ENCODE data around the gene AXIN1.
"Not testable (repeated sequence)": the region's sequence is repeated elsewhere in the genome, so short reads cannot be mapped to it uniquely, and the experiment has no call there.

Gene AXIN1, protein sequence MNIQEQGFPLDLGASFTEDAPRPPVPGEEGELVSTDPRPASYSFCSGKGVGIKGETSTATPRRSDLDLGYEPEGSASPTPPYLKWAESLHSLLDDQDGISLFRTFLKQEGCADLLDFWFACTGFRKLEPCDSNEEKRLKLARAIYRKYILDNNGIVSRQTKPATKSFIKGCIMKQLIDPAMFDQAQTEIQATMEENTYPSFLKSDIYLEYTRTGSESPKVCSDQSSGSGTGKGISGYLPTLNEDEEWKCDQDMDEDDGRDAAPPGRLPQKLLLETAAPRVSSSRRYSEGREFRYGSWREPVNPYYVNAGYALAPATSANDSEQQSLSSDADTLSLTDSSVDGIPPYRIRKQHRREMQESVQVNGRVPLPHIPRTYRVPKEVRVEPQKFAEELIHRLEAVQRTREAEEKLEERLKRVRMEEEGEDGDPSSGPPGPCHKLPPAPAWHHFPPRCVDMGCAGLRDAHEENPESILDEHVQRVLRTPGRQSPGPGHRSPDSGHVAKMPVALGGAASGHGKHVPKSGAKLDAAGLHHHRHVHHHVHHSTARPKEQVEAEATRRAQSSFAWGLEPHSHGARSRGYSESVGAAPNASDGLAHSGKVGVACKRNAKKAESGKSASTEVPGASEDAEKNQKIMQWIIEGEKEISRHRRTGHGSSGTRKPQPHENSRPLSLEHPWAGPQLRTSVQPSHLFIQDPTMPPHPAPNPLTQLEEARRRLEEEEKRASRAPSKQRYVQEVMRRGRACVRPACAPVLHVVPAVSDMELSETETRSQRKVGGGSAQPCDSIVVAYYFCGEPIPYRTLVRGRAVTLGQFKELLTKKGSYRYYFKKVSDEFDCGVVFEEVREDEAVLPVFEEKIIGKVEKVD

DNA sequence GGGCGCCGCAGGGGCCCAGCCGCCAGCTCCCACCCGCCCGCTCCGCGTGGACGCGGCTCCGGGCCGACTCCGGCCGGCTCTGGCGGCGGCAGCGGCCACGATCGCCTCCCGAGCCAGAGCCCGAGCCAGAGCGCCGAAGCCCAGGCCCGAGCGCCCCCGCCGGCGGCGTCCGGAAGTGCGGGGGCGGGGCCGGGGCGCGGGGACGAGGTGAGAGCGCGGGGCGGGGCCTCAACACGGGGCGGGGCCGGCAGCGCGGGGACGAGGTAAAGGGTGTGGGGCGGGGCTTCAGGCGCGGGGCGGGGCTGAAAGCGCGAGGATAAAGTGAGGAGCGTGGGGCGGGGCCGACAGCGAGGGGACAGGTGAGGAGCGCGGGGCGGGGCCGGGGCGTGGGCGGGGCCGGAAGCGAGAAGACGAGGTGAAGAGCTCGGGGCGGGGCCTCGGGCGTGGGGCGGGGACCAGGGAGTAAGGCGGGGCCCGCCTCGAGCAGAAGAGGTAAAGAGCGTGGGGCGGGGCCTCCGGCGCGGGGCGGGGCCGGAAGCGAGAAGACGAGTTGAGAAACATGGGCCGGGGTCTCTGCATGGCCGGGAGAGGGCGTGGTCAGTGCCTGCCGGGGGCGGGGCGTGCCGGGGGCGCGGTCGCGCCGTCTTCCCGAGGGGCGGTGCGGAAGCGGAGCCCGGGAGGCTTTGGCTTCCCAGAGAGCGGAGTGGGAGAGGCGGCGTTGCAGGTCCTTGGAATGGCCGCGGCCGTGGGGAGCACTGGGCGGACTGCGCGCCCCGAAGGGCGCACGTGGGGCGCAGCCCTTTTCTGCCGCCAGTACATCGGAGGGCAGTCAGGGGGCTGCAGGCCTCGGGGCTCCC is at the start of gene AXIN1:
Gene AXIN1 (minus strand): TSS at position 177 of the 857 bp plus-strand sequence. CDS start 5,698 bp downstream, outside the sequence.
- DNase-seq: peak; percentile 81 to 96

DNA sequence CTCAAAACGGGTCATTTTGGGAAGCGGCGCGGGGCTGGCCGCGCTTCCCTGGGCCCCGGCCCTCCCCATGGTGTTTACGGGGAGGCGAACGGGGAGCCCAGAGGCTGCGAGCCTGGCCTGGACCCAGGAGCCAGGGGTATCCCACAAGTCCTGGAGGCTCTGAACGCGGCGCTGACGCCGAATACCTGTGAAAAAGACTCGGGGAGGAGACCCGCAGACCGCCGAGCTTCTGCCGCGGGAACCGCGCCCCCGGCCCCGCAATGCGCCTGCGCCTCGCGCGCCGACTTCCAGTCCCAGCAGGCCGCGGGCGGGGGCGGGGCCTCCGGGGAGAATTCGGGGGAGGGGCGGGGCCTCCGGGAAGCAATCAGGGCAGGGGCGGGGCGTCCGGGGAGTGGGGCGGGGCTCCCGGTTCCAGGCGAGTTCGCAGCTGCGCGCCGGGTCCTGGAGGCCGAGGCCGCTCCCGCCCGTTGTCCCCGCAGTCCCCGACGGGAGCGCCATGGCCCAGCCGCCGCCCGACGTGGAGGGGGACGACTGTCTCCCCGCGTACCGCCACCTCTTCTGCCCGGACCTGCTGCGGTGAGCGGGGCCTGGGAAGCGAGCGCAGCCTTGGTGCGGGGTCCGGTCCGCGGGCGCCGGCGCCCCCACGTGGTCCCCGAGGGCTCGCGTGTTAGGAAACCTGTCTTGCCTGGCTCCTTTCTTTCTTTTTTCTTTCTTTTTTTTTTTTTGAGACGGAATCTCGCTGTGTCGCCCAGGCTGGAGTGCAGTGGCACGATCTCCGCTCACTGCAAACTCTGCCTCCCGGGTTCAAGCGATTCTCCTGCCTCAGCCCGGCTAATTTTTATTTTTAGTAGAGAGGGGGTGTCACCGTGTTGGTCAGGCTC is 49.2 kb upstream of the AXIN1 start, which contains the start of gene DECR2:
Gene DECR2 (plus strand): TSS at position 418 of the 881 bp plus-strand sequence. CDS start 79 bp downstream, at position 497.
- DNase-seq: peak; percentile 89 to 96

DNA sequence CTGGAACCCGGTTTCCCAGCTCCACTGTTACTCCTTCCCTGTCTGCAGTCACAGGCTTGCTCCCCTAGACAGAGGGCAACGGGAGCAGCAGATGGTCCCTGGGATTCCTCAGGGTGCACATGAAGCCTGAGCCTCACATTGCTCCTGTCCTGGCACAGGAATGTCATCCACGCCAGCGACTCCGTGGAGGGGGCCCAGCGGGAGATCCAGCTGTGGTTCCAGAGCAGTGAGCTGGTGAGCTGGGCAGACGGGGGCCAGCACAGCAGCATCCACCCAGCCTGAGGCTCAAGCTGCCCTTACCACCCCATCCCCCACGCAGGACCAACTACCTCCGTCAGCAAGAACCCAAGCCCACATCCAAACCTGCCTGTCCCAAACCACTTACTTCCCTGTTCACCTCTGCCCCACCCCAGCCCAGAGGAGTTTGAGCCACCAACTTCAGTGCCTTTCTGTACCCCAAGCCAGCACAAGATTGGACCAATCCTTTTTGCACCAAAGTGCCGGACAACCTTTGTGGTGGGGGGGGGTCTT is 47.6 kb upstream of the AXIN1 start:
- no peak for DNase-seq

DNA sequence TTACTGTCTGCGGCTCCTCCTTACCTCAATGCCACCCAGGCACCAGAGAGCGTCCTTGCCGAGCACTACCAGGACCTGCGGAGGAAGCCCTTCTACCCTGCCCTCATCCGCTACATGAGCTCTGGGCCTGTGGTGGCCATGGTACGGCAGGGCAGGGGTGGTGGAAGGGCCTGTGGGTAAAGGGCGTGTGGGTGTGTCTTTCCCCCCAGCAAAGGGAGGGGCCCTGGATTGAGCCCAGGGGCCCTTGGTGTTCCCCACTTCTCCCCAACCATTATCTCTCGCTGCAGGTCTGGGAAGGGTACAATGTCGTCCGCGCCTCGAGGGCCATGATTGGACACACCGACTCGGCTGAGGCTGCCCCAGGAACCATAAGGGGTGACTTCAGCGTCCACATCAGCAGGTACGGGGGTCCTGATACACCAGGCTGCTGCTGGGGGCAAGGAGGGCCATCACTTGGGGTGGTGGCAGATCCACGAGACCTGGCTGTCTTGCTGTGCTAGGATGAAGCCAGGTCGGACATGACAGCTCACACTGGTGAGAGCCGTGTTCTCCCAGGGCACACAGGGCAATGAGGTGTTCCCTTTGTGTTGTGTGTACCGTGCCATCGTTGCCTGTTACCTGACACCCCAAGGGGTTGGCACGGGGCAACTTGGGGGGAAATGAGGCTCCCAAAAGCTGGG is 47.0 kb upstream of the AXIN1 start:
- DNase-seq: no peak

DNA sequence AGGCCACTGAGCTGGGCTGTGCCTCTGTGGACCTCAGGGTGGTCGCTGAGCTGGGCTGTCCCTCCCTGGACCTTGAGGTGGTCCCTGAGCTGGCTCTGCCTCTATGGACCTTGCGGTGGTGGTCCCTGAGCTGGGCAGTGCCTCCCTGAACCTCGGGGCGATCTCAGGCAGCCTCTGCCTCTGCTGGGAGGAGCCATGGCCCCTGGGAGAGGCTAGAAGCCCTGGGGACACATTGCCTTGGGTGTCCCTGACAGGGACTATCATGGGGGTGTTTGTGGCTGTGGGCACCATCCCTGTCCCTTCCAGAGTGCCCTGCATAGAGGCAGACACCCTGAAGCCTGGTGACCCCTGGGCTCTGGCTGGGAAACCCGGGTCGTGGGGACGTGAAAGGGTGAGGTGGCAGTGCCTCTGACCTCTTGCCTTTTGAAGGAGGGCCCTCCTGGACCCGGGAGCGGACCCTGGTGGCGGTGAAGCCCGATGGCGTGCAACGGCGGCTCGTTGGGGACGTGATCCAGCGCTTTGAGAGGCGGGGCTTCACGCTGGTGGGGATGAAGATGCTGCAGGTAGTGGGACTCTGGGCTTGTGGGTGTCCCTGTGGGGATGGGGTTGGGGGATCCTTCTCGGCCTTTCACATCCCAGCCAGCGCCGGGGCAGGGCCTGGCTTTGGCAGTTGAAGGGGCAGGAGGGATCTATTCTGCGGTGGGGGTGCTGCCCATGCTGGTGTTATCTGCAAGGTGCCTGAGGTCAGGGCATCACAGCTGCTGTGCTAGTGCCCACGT is 46.2 kb upstream of the AXIN1 start:
- no peak for DNase-seq

DNA sequence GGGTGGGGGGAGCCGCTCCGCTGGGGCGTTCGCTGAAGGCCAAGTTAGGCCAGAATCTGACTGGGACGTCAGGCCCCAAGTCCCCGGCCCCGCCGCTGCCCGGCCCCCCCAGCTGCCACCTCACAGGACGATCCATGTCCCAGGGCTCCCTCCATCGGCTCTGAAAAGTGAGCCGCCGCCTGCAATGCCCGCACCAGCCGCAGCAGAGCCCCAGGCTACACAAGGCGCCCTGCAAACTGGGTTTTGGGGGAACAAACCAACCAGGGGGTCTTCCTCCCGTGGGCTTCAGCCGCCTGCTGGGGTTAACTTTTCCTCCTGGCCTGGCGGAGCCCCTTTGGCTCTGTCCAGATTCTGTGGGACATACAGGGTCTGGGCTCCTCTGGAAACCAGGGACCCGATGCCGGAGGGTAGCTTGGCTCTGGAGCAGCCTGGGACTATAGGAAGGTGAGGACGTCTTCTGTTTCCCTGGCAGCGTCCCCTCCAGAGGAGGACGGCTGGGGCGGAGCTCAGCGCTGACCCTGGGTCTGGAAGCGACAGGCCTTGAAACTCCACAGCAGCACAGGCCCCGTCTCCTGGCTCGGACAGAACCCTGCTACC is 45.3 kb upstream of the AXIN1 start:
- DNase-seq: no peak

DNA sequence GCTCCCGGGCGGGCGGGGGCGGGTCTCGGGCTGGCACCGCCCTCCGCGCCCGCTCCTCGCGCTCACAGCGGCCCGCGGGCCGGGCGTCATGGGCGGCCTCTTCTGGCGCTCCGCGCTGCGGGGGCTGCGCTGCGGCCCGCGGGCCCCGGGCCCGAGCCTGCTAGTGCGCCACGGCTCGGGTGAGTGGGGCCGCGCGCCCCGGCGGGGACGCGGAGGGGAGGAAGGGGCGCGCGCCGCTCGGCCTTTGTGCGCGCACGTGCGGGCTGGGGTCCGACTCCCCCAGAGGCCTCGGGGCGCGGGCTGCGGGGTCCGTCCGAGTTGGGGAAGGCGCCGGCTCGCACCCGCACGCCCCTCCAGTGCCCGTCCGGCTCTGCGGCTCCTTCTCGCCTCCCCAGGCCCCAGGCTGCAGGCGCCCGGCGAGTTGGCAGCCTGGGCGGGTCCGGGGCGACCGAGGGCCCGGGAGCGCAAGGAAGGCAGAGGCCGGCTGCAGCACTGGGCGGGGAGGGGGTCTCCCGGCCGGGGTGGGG is 44.7 kb upstream of the AXIN1 start, which contains the start of gene NME4:
Gene NME4 (plus strand): TSS at position 65 of the 527 bp plus-strand sequence. CDS start 24 bp downstream, at position 89.
- DNase-seq: no peak

DNA sequence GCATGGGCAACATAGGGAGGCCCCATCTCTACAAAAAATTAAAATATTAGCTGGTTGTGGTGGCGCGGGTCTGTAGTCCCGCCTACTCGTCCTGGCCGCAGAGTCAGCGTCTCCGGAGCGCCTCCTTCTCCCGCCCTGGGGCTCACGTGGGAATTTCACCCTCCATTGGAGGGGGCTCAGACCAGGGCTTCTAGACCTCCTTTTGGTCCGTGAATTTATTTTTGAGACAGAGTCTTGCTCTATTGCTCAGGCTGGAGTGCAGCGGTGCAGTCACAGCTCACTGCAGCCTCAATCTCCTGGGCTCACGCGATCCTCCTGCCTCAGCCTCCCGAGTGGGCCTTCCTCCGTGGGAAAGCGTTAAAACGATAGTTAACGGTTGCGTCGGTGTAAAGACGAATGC is 44.1 kb upstream of the AXIN1 start:
- DNase-seq: no peak

DNA sequence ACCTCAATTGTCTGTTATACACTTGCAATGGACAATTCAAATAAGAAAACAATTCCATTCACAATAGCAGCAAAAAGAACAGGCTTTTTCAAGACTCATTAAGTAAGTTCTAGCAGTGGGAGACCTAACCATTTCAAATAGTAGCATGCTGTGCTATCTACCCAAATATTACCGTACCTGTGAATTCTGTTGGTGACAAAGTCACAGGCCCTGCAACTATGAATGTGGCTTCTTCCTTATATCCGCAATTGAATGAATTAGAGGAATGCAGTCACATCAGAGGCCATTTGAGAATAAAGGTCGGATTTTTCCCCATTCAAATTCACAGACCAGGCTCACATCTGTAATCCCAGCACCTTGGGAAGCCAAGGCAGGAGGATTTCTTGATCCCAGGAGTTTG is 43.7 kb upstream of the AXIN1 start:
- DNase-seq: no peak

DNA sequence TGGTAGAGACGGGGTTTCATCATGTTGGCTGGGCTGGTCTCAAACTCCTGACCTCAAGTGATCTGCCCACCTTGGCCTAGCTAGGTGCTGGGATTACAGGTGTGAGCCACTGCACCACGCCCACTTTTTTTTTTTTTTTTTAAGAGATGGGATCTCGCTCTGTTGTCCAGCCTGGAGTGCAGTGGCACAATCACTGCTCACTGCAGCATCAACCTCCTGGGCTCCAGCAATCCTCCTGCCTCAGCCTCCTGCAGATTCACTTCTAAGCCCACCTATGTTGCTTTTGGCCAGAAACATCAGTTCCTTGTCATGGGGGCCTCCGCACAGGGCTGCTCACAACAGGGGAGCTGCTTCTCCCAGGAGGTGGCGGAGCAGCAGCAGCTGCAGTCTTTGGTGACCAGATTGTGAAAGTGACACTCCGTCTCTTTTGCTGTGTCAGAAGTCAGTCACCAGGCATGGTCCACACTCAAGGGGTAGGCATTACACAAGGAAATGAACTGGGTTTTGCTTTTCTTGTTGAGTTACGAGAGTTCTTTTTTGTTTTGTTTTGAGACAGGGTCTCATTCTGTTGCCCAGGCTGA is 40.0 kb upstream of the AXIN1 start:
- DNase-seq: peak in 1 of 2 donors; percentile 13

DNA sequence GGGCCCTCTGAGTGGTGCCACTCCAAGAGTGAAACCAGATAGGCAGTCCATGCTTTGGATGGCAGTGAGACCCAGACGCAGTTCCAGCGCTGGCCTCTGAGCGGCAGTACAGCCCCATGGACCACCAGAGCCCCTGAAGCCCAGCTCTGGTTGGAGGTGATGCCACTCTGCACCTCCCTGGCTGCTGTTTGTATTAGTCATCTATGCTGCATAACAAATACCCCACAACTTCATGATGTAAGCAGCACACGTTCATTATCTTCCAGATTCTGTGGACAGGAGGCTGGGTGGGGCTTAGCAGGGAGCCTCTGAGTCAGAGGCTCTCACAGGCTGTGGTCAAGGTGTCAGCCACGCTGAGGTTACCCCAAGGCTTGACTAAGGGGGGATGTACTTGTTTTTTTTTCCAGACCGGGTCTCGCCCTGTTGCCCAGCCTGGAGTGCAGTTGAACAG is 39.4 kb upstream of the AXIN1 start:
- peak; percentile 34 to 80 for DNase-seq

DNA sequence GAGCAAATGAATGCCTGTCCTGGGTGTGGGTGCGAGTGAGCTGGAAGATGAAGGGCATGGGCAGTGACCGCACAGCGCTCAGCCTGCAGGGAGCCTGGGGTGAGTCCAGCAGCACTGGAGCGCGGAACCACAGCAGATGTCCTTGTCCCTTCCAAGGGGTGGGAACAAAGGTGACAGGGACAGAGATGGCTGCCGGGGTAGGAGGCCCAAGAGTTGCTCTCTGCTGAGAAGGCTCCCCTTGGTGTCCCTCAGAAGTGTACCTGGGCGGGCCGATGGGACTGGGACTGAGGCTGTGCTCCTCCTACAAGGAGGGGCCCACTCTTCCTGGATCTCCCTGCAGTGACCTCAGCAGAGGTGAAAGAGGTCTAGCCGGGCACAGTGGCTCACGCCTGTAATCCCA is 36.8 kb upstream of the AXIN1 start:
- DNase-seq: no peak

DNA sequence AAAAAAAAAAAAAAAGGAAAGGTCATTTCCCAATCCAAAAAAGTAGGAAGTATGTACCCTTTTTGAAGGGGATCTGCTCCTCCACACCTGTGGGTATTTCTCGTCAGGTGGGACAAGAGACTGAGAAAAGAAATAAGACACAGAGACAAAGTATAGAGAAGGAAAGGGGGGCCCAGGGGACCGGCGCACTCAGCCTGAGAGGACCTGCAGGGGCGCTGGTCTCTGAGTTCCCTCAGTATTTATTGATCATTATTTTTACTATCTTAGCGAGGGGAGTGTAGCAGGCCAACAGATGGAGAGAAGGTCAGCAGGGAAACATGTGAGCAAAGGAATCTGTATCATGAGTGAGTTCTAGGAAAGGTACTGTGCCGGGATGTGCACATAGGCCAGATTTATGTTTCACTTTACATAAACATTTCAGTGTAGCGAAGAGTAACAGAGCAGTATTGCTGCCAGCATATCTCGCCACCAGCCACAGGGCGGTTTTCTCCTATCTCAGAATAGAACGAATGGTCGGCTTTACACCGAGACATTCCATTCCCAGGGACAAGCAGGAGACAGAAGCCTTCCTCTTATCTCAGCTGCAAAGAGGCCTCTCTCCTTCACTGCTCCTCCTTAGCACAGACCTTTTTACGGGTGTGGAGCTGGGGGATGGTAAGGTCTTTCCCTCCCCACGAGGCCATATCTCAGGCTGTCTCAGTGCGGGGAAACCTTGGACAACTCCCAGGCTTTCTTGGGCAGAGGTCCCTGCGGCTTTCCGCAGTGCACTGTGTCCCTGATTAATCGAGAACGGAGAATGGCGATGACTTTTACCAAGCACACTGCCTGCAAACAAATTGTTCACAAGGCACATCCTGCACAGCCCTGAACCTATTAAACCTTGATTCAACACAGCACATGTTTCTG is 35.5 kb upstream of the AXIN1 start:
- DNase-seq: not testable (repeated sequence)

DNA sequence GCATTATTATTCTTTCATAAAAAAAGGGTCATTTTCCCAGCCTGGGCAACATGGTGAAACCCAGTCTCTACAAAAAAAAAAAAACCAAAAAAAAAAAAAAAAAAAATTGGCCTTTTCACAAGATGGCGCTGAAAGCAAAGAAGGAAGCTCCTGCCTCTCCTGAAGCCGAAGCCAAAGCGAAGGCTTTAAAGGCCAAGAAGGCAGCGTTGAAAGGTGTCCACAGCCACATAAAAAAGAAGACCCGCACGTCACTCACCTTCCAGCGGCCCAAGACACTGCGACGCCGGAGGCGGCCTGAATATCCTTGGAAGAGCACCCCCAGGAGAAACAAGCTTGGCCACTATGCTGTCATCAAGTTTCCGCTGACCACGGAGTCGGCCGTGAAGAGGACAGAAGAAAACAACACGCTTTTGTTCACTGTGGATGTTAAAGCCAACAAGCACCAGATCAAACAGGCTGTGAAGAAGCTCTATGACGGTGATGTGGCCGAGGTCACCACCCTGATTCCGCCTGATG is 34.2 kb upstream of the AXIN1 start:
- no peak for DNase-seq

DNA sequence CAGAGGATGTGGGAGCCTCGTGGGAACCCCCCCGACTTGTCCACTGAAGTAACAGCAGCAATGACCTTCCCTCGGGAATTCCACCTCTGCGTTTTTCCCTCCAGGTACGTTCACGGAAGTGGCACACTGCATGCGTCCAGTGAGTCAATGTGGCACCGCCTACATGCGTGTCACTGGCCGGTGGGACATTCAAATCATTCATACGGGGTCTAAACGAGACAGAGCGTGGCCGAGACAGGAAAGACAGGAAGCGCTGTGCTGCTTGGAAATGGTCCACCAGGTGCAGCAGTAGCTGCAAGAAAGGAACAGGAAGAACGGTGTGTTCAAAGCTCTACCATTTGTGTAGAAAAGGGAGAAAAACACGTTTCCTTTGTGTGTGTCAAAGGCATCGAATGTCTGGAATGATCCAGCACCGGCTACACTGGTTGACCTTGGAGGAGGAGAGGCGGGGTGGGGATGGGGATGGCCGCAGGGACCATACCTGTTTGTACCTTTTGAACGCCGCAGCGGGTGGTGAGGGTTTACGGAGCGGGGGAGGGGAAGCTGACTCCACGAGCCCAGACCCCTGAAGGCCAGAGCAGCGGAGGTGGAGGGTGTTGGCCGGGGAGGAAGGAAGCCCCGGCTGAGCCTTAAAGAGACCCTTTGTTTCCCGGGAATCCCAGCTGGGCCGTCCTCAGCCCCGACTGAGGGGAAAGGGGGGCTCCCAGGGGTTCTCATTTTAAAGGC is 31.0 kb upstream of the AXIN1 start:
- no peak for DNase-seq
